Activated naive CD8-positive, alpha-beta T cell treated with anti-CD3 and anti-CD28 coated beads for 36 hours (primary cell): ENCODE data around the gene MAN2B2. TPM values are rescaled to one million over a fixed set of nuclear protein-coding genes. Genes with fewer than 3 reads are reported as not detected.

Source experiments
- DNase-seq: peaks from one replicate; pipeline ENCODE4 v3.0.0; 2021
- H3K27ac Mint-ChIP-seq: one replicate; pipeline ENCODE4 v1.8.0; 2022; ENCODE audit warnings: mild to moderate bottlenecking, moderate library complexity, mixed read lengths
- H3K27me3 Mint-ChIP-seq: one replicate; pipeline ENCODE4 v1.8.0; 2022; ENCODE audit warnings: mild to moderate bottlenecking, mixed read lengths
- H3K36me3 Mint-ChIP-seq: one replicate; pipeline ENCODE4 v1.8.0; 2021; ENCODE audit warnings: mild to moderate bottlenecking, mixed read lengths
- H3K4me1 Mint-ChIP-seq: one replicate; pipeline ENCODE4 v1.8.0; 2021; ENCODE audit warnings: mixed read lengths
- H3K4me3 Mint-ChIP-seq: one replicate; pipeline ENCODE4 v1.8.0; 2022; ENCODE audit warnings: mild to moderate bottlenecking, moderate library complexity, mixed read lengths
- H3K9me3 Mint-ChIP-seq: one replicate; pipeline ENCODE4 v1.8.0; 2022; ENCODE audit warnings: mixed read lengths
- total RNA-seq, 2 experiments: library from RNA; stranded (reverse); gene quantifications; one replicate each; pipeline ENCODE4 v1.2.3, GENCODE V29; 2021

The MAN2B2 gene
- total RNA-seq, 2 experiments from 2014 or later, result 10.6 to 10.9 TPM

DNA sequence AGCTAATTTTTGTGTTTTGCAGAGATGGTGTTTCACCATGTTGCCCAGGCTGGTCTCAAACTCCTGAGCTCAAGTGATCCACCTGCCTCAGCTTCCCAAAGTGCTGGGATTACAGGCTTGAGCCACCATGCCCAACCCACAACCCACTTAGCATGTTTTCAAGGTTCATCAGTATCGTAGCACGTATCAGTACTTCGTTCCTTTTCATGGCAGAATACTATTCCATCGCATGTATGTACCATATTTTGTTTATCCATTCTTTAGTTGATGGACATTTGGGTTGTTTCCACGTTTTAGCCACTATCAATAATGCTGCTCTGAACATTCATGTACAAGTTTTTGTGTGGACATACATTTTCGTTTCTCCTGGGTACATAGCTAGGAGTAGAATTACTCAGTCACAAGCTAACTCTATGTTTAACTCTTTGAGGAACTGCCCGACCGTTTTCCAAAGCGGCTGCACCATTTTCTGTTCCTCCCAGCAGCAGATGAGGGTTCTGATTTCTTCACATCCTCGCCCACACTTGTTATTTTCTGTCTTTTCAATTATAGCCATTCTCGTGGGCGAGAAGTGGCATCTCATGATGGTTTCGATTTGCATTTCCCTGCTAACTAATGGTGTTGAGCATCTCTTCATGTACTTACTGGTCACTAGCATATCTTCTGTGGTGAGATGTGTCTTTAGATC lies 32.5 kb downstream of the MAN2B2 start:
- no peak for DNase-seq
- peaks cover 12% of the 10 kb centered on the region for H3K9me3 Mint-ChIP-seq
- no peak overlapping the region for H3K4me3 Mint-ChIP-seq
- H3K4me1 Mint-ChIP-seq, result peaks cover 7% of the 10 kb centered on the region
- H3K27ac Mint-ChIP-seq, result no peak overlapping the region
- peaks cover 44% of the 10 kb centered on the region for H3K36me3 Mint-ChIP-seq
- no peaks in the 10 kb centered on the region for H3K27me3 Mint-ChIP-seq

DNA sequence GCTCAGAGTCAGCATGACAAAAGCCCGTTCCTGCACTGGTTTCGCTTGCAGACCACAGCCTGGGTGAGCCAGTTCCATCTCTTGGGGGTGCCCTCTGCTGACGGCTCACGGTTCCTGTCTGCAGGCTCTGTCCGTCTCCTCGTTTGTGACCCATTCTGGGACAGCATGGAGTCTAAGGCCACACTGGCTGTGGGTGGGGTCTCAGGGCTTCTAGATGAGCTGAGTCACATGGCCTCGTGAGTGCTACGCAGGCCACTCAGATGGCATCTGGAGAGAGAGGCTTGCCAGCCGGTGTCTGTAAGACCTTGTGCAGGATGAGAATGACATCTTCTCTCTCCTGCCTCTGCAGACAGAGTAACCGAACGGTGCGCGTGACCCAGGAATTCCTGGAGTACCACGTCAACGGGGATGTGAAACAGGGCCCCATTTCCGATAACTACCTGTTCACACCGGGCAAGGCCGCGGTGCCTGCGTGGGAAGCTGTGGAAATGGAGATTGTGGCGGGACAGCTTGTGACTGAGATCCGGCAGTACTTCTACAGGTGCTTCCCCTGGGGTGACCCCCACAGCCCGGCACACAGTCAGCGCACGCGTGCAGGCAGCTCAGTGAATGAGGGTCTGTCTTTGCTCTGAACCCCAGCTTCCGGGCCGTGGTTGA lies 33.9 kb downstream of the MAN2B2 start:
- no peak overlapping the region for H3K4me3 Mint-ChIP-seq
- peaks cover 30% of the 10 kb centered on the region for H3K36me3 Mint-ChIP-seq
- peaks cover 7% of the 10 kb centered on the region for H3K4me1 Mint-ChIP-seq
- peak; percentile 27 for DNase-seq
- no peak overlapping the region for H3K27ac Mint-ChIP-seq
- H3K9me3 Mint-ChIP-seq, result peaks cover 11% of the 10 kb centered on the region
- no peaks in the 10 kb centered on the region for H3K27me3 Mint-ChIP-seq

DNA sequence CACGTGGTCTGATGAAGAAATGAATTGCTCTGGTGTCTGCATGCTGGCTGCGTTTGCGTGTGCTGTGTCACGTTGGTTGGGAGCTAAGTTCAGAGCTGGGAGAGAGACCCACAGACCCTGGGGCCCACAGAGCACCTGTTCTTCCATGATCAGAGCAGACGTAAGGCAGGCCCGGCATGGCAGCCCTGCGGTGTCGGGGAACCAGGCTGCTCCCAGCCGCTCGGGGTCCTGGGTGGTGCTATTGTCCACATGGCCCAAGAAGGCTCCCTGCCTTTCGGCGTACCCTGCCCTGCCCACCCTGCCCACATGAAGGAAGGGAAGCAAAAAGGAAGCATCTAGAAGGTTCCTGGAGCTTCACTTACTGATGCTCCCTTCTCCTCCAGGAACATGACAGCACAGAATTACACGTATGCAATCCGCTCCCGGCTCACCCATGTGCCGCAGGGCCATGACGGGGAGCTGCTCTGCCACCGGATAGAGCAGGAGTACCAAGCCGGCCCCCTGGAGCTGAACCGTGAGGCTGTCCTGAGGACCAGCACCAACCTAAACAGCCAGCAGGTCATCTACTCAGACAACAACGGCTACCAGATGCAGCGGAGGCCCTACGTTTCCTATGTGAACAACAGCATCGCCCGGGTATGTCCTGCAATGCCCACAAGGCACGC lies 34.6 kb downstream of the MAN2B2 start:
- Mint-ChIP-seq H3K27me3 (no peaks in the 10 kb centered on the region), H3K27ac (no peak overlapping the region), H3K9me3 (peaks cover 7% of the 10 kb centered on the region), H3K4me1 (peaks cover 7% of the 10 kb centered on the region), H3K36me3 (peaks cover 24% of the 10 kb centered on the region), H3K4me3 (no peak overlapping the region)
- DNase-seq, result no peak

DNA sequence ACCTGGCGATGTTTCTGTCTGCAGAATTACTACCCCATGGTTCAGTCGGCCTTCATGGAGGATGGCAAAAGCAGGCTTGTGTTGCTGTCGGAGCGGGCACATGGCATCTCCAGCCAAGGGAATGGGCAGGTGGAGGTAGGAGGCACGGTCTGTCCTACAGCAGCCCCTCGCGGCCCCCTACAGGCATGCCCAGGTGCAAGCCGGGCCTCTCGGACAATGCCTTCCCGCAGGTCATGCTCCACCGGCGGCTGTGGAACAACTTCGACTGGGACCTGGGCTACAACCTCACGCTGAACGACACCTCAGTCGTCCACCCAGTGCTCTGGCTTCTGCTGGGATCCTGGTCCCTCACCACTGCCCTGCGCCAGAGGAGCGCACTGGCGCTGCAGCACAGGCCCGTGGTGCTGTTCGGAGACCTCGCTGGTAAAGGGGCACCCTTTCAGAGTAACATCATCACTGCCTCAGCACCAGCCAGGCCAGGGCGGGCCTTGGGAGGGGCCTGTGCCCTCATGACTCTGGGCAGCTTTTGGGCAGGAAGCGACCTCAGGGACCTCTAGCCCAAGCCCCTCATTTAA lies 36.0 kb downstream of the MAN2B2 start:
- Mint-ChIP-seq H3K27me3 (no peaks in the 10 kb centered on the region), H3K4me3 (no peak overlapping the region), H3K4me1 (peaks cover 7% of the 10 kb centered on the region), H3K9me3 (no peaks in the 10 kb centered on the region), H3K36me3 (peaks cover 11% of the 10 kb centered on the region), H3K27ac (no peak overlapping the region)
- no peak for DNase-seq

DNA sequence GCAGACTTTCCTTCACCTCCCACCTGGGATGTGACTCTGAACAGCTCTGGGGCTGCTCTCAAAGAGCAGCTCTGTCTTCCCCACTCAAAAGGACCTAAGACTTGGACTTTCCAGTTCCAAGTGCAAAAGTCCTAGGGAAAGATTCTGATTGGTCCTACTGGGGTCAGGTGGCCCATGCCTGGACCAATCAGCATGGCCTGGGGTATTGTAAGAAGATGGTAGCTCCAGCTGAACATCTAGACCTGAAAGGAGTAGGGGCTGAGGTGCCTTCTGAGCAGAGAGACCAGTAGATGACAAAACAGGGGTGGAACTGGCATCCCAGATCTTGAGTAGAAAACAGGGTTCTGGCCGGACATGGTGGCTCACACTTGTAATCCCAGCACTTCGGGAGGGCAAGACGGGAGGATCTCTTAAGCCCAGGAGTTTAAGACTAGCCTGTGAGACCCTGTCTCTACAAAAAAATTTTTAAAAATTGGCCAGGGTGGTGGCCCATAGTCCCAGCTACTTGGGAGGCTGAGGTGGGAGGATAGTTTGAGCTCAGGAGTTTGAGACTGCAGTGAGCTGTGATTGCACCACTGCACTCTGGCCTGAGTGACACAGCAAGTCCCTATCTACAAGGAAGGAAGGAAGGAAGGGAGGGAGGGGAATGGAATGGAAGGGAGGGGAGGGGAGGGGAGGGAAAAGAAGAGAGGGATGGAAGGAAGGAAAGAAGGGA lies 38.1 kb downstream of the MAN2B2 start:
- Mint-ChIP-seq H3K27me3 (no peaks in the 10 kb centered on the region), H3K4me1 (peaks cover under 1% of the 10 kb centered on the region), H3K27ac (no peak overlapping the region), H3K36me3 (peaks cover 19% of the 10 kb centered on the region), H3K4me3 (no peak overlapping the region), H3K9me3 (no peaks in the 10 kb centered on the region)
- DNase-seq, result no peak

DNA sequence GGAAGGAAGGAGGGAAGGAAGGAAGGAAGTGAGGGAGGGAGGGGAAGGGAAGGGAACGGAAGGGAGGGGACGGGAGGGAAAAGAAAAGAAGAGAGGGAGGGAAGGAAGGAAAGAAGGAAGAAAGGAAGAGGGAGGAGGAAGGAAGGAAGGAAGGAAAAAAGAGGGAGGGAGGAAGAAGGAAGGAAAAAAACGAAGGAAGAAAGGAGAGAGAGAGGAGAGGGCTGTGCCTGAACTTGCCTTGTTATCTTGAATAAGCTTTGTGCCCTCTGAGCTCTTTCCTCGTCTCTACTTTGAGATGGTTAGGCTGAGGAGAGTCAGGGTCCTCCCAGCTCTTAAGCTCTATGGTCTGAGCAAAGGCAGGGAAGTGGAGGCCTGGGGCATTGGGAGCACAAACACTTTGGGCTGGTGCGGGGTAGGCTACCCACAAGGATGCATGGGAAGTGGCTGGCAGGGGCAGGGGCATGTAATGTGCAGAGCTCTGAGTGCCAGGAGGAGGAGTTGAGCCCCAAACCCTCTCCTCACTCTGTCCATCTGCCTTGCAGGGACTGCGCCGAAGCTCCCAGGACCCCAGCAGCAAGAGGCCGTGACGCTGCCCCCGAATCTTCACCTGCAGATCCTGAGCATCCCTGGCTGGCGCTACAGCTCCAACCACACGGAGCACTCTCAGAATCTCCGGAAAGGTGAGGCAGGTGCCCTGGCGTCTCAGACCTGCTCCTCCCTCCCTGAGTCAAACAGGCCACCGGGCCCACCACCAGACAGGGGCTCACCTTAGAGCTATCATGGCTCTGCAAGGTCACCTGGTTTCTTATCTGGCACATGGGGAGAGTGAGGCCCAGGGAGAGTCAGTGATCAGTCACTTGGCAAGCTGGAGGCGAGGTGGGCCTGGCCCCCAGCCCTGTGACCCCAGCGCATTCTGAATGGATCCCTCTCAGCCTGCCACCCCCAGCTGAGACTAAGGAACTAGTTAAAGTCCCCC lies 39.0 kb downstream of the MAN2B2 start:
- Mint-ChIP-seq H3K4me3 (no peak overlapping the region), H3K27ac (no peak overlapping the region), H3K27me3 (no peaks in the 10 kb centered on the region), H3K9me3 (no peaks in the 10 kb centered on the region), H3K36me3 (peaks cover 19% of the 10 kb centered on the region), H3K4me1 (no peaks in the 10 kb centered on the region)
- DNase-seq, result no peak

DNA sequence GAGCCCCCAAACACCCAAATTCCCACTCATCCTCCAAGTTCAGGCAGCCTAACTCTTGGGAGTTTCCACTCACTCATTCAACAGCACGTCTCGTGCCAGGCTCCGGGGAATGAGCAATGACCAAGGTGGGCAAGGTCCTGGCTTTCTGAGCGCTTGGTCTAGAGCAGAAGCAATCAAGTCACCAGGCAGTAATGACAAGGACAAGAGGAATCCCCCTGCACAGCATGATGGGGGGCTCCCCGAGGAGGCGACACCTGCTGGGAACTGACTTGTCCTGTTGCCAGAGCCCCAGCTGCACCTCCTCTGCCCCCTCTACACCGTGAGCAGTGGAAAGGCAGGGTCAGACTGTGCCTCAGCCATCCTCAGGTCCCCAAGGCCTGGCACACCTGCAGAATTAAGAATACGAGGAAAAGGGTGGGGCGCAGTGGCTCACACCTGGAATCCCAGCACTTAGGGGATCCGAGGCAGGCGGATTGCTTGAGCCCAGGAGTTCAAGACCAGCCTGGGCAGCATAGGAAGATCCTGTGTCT lies 39.8 kb downstream of the MAN2B2 start:
- Mint-ChIP-seq H3K36me3 (peaks cover 19% of the 10 kb centered on the region), H3K4me1 (no peaks in the 10 kb centered on the region), H3K27ac (no peak overlapping the region), H3K9me3 (no peaks in the 10 kb centered on the region), H3K4me3 (no peak overlapping the region), H3K27me3 (no peaks in the 10 kb centered on the region)
- DNase-seq, result no peak

DNA sequence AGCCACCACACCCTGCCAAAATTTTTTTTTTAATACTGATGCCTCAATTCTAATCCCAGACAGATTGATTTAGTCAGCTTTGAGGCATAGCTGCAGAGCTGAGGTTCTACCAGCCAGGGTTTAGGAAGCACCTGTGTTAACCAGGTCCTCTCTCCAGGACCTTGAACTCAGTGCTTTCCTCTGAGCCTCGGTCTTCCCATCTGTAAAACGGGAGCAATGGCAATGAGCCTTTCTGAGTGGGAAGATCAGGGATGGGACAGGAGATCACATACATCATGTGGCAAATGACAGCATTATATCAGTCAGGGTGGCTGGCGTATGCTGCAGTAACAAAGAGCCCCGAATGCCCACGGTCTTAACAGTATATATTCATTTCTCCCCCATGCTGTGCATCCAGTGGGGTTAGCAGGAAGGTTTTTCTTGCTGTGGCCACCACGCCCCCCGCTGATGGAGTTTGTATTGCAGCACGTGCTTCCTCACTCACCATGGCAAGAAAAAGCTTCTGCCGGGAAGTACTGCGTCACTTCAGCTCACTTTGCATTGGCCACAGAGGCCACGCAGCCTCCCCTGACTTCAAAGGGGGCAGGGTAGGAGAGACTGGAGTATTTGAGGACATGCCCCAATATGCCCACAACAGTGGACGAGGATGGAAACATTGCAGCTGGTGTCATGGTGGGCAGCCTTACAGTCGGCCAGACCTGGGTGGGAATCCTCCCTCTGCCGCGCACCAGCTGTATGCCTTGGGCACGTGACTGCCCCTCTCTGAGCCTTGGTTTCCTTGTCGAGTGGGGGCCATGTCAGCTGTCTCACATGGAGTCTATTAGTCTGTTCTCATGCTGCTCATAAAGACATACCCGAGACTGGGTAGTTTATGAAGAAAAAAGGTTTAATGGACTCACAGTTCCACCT lies 41.4 kb downstream of the MAN2B2 start:
- Mint-ChIP-seq H3K4me3 (no peak overlapping the region), H3K9me3 (no peaks in the 10 kb centered on the region), H3K4me1 (no peaks in the 10 kb centered on the region), H3K27me3 (no peaks in the 10 kb centered on the region), H3K27ac (no peak overlapping the region), H3K36me3 (peaks cover 19% of the 10 kb centered on the region)
- no peak for DNase-seq

DNA sequence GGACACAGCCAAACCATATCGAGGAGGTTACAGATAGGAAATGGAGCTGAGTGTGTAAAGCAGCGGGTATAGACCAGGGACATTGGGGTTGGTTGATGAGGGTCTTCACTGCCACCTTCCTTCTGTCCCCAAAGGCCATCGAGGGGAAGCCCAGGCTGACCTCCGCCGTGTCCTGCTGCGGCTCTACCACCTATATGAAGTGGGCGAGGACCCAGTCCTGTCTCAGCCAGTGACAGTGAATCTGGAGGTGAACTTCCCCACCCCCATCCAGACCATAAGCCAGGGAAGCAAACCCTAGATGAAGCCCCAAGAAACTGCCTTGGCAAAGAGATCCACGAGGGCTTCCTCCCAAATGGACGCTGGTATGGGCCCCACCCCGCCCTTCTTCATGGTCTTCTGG lies 42.3 kb downstream of the MAN2B2 start:
- H3K36me3 Mint-ChIP-seq, result peaks cover 15% of the 10 kb centered on the region

DNA sequence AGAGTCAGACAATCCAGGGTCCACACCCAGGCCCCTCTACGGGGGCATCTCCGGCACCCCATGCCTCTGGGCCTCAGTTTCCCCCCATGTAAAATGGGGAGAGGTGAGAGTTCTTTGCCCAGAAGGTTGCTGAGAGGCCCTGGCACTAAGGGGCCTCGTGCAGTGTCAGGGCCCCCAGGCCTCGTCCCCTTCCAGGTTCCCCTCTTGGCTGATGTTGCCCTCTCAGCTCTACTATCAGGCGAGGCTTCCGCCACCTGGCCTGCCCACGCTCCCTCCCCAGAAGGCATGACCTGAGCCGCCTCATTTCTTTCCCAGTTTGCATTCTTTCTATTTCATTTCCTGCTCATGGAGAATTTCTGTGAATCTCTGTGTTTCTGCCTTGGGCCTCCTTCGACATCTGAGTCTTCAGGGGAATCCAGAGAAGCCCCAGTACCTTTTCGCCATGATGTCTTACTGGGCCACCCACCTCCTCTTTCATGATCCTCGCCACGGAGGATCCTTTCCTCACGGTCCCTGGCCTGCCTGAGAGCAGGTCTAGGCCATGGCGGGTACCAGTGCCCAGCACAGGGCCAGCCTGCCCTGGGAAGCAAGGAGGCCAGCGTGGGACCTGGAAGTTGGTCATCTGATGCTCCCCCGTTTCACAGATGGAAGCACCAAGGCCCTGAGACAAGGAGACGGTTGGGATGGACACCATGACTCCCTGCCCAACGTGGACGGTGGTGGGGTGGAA lies 43.6 kb downstream of the MAN2B2 start:
- no peaks in the 10 kb centered on the region for H3K9me3 Mint-ChIP-seq
- no peak overlapping the region for H3K27ac Mint-ChIP-seq
- H3K4me3 Mint-ChIP-seq, result no peak overlapping the region
- peaks cover 15% of the 10 kb centered on the region for H3K36me3 Mint-ChIP-seq
- no peaks in the 10 kb centered on the region for H3K27me3 Mint-ChIP-seq
- no peaks in the 10 kb centered on the region for H3K4me1 Mint-ChIP-seq
- no peak for DNase-seq

More for the DNA sequence above, 42.3 kb downstream of the MAN2B2 start:
- Mint-ChIP-seq H3K9me3 (no peaks in the 10 kb centered on the region), H3K27ac (no peak overlapping the region), H3K27me3 (no peaks in the 10 kb centered on the region), H3K4me3 (no peak overlapping the region), H3K4me1 (no peaks in the 10 kb centered on the region)
- DNase-seq, result no peak

DNA sequence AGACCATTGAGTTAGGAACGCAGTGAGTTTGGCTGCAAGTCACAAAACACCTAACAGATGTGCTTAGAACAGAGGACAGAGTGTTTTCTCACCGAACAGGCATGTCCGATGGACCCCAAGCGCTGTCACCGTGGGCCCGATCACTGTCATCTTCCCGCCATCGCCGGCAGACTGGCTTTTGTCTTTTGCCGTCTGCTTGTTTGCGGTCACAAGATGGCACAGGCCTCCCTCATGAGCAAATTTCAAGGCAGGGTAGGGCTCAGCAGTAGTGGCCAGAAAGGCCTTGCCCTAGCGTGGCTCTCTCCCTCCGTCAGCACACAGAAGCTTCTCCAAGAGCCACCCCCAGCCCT lies 44.1 kb downstream of the MAN2B2 start:
- H3K27me3 Mint-ChIP-seq, result no peaks in the 10 kb centered on the region
- DNase-seq, result no peak
- H3K9me3 Mint-ChIP-seq, result no peaks in the 10 kb centered on the region
- H3K27ac Mint-ChIP-seq, result no peak overlapping the region
- no peaks in the 10 kb centered on the region for H3K4me1 Mint-ChIP-seq
- peaks cover 15% of the 10 kb centered on the region for H3K36me3 Mint-ChIP-seq
- no peak overlapping the region for H3K4me3 Mint-ChIP-seq

DNA sequence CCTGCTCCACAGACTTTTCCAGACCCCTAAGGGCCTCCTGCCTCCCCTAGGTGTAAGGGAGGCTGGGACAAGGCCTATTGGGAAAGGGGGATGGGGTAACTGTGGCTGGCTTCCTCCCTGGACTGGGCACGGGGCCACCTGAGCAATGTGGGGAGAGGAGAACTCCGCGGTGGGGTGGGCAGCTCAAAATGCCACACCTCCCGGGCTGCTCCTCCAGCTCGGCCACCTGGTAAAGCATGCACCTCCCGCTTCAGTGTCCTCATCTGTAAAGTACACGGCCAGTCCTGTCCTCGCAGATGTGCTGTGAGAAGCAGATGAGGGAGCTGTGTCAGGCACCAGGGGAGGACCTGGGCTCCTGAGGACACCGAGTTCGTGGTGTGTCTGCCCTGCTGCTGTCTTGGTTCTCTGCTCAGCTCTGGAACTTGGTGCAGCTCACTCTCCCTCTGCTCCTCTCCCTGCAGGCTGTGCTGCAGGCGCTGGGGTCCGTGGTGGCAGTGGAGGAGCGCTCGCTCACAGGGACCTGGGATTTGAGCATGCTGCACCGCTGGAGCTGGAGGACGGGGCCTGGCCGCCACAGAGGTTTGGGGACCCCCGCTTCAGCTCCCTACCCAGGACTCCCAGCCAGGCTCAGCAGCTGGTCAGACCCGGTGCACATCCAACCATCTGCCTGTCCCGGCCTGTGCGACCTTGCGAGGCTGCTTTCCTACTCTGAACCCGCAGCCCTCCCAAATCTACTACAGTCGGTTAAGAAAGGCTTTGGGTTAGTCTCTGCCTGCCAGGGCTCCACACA lies 44.7 kb downstream of the MAN2B2 start:
- DNase-seq, result no peak
- Mint-ChIP-seq H3K27me3 (no peaks in the 10 kb centered on the region), H3K27ac (no peak overlapping the region), H3K9me3 (no peaks in the 10 kb centered on the region), H3K4me3 (no peak overlapping the region), H3K4me1 (no peaks in the 10 kb centered on the region), H3K36me3 (peaks cover 15% of the 10 kb centered on the region)
